PC-3 (cell line): ENCODE results near the gene SSNA1. TPM values are rescaled to one million over a fixed set of nuclear protein-coding genes. Genes with fewer than 3 reads are reported as not detected.

Source experiments
- ATAC-seq: fragments of 200-7000 bp; cut with Tn5 transposase; 2 replicates; pipeline ENCODE4 v1.9.1; 2020; ENCODE audit warnings: mild to moderate bottlenecking, moderate library complexity
- BruUV-seq: library from RNA; stranded (reverse); fragments of 400-500 nt; replicated peaks from 2 replicates; lab custom pipeline; 2021; lab: Mats Ljungman, UMichigan
- CTCF ChIA-PET: fragments of 300-600 bp; sonication (Branson Sonifier 250); formaldehyde crosslinking; loops from one replicate; lab custom pipeline; 2022; ENCODE audit warnings: antibody characterized with exemption; lab: Charles Lee
- POLR2A ChIA-PET: fragments of 300-600 bp; sonication (Branson Sonifier 250); formaldehyde crosslinking; loops from one replicate; lab custom pipeline; 2022; ENCODE audit warnings: antibody characterized with exemption; ENCODE audit not compliant: unreplicated experiment; lab: Charles Lee
- DNase-seq: peaks from one replicate; pipeline ENCODE4 v3.0.0-alpha.2; 2015
- H2AFZ ChIP-seq: fragments of 300-600 bp; sonication (generic); 2 replicates; pipeline ENCODE4 v1.6.0; 2016; ENCODE audit warnings: antibody characterized with exemption, low read length
- H3F3A ChIP-seq: fragments of 300-600 bp; sonication (generic); one replicate; pipeline ENCODE4 v1.6.0; 2017; ENCODE audit warnings: antibody characterized with exemption, low read length, control low read depth, mild to moderate bottlenecking; ENCODE audit not compliant: unreplicated experiment
- H3K27ac ChIP-seq: fragments of 300-600 bp; sonication (generic); 2 replicates; pipeline ENCODE4 v1.5.1; 2016; ENCODE audit warnings: mild to moderate bottlenecking, low read length
- H3K27me3 ChIP-seq: fragments of 300-600 bp; sonication (generic); 2 replicates; pipeline ENCODE4 v1.6.1; 2016; ENCODE audit warnings: low read length, mixed read lengths
- H3K36me3 ChIP-seq: fragments of 300-600 bp; sonication (generic); 2 replicates; pipeline ENCODE4 v1.6.1; 2016; ENCODE audit warnings: low read depth, mixed run types, low read length, mixed read lengths
- H3K4me1 ChIP-seq: fragments of 300-600 bp; sonication (generic); 2 replicates; pipeline ENCODE4 v1.5.1; 2016; ENCODE audit warnings: low read length; ENCODE audit not compliant: insufficient read depth
- H3K4me2 ChIP-seq: fragments of 300-600 bp; sonication (generic); 2 replicates; pipeline ENCODE4 v1.6.0; 2016; ENCODE audit warnings: low read length
- H3K4me3 ChIP-seq: fragments of 300-600 bp; sonication (generic); 2 replicates; pipeline ENCODE4 v1.5.1; 2016; ENCODE audit warnings: mild to moderate bottlenecking, low read length, mixed read lengths
- H3K79me2 ChIP-seq: fragments of 300-600 bp; sonication (generic); 2 replicates; pipeline ENCODE4 v1.6.1; 2017; ENCODE audit warnings: low read length, mixed read lengths
- H3K9ac ChIP-seq: fragments of 300-600 bp; sonication (generic); 2 replicates; pipeline ENCODE4 v1.6.0; 2016; ENCODE audit warnings: mild to moderate bottlenecking, low read length
- H3K9me2 ChIP-seq: fragments of 300-600 bp; sonication (generic); replicated peaks from 2 replicates; pipeline ENCODE4 v1.6.1; 2016; ENCODE audit warnings: mixed run types, low read length, mixed read lengths
- H3K9me3 ChIP-seq: fragments of 300-600 bp; sonication (generic); 2 replicates; pipeline ENCODE4 v1.6.1; 2016; ENCODE audit warnings: low read length, mixed read lengths
- H4K20me1 ChIP-seq: fragments of 300-600 bp; sonication (generic); 2 replicates; pipeline ENCODE4 v1.6.1; 2016; ENCODE audit warnings: low read length, mixed read lengths
- CTCF ChIP-seq: fragments of 300-600 bp; sonication (generic); conservative IDR thresholded peaks from 2 replicates; pipeline ENCODE4 v1.5.1; 2017; ENCODE audit warnings: antibody characterized with exemption, low read depth, mild to moderate bottlenecking, low read length
- EZH2 ChIP-seq: fragments of 300-600 bp; sonication (generic); IDR thresholded peaks from one replicate; pipeline ENCODE4 v1.6.1; 2017; ENCODE audit warnings: antibody characterized with exemption, mild to moderate bottlenecking, low read length; ENCODE audit not compliant: unreplicated experiment
- EZH2phosphoT487 ChIP-seq: fragments of 300-600 bp; sonication (generic); IDR thresholded peaks from 2 replicates; pipeline ENCODE4 v1.6.1; 2018; ENCODE audit warnings: mild to moderate bottlenecking, antibody characterized with exemption, low read length, borderline replicate concordance
- intact Hi-C: fragments of 100-400 bp; cut with micrococcal nuclease; formaldehyde crosslinking; loops from 2 replicates; pipeline ENCODE4 v1.9.0; 2023
- total RNA-seq: library from RNA; depleted of rRNA; stranded (reverse); fragments of >200 nt; gene quantifications from 2 replicates; pipeline ENCODE4 v1.2.3, GENCODE V29; 2014

The SSNA1 gene
- total RNA-seq, 1 experiment from 2014 or later = 123 TPM

- no peaks in the 10 kb centered on the region for H3K79me2 ChIP-seq
- H3K27me3 ChIP-seq = no peaks in the 10 kb centered on the region
- no peak overlapping the region for H2AFZ ChIP-seq
- intact Hi-C loops = no loop called here
- ATAC-seq (no peak), DNase-seq (no peak)
- no TSS peak for BruUV-seq
- no peaks in the 10 kb centered on the region for H3K36me3 ChIP-seq
- no peaks in the 10 kb centered on the region for H4K20me1 ChIP-seq
- H3F3A ChIP-seq = no peaks in the 10 kb centered on the region
- no peak overlapping the region for H3K27ac ChIP-seq
- H3K9me3 ChIP-seq = no peaks in the 10 kb centered on the region
- H3K9me2 ChIP-seq = no peaks in the 10 kb centered on the region
- no peak overlapping the region for H3K9ac ChIP-seq
- H3K4me2 ChIP-seq = no peak overlapping the region
- TF ChIP-seq EZH2phosphoT487 (no peak), CTCF (no peak), EZH2 (no peak)
- no peak overlapping the region for H3K4me3 ChIP-seq
- H3K4me1 ChIP-seq = peaks cover 15% of the 10 kb centered on the region
- CTCF ChIA-PET = no interaction called here
- POLR2A ChIA-PET = no interaction called here
These were observed 43.0 kb downstream of the SSNA1 start for GRCh38 chr9:137231372-137232039.

DNA sequence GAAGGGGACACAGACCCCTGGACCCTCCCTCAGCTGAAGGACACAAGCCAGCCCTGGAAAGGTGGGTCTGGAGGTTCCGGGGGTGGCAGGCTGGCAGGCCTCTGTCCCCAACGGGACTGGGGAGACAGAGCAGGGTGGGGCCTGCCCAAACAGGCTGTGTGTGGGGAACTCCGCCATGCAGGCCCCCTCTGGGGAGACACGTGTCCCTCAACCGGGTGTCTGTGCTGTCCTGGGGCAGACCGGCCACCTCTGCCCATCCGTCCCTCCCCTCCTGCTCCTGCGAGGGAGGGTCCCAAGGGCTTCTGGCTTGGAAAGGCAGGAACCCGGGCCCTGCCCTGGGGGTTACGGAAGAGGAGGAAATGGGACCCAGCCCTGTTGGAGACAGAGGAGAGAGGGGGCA lies 43.6 kb downstream of the SSNA1 start:
- H3K27me3 ChIP-seq = no peaks in the 10 kb centered on the region
- TF ChIP-seq EZH2 (no peak), CTCF (no peak), EZH2phosphoT487 (no peak)
- no peaks in the 10 kb centered on the region for H3K36me3 ChIP-seq
- DNase-seq (no peak), ATAC-seq (no peak)
- no peaks in the 10 kb centered on the region for H3K9me3 ChIP-seq
- H3K27ac ChIP-seq = no peak overlapping the region
- no peak overlapping the region for H3K9ac ChIP-seq
- intact Hi-C loops = no loop called here
- H4K20me1 ChIP-seq = no peaks in the 10 kb centered on the region
- H2AFZ ChIP-seq = no peak overlapping the region
- no peaks in the 10 kb centered on the region for H3K79me2 ChIP-seq
- H3K4me2 ChIP-seq = no peak overlapping the region
- no peaks in the 10 kb centered on the region for H3K9me2 ChIP-seq
- no TSS peak for BruUV-seq
- H3K4me3 ChIP-seq = no peak overlapping the region
- H3K4me1 ChIP-seq = peaks cover 12% of the 10 kb centered on the region
- ChIA-PET POLR2A (no interaction called here), CTCF (no interaction called here)
- H3F3A ChIP-seq = no peaks in the 10 kb centered on the region

DNA sequence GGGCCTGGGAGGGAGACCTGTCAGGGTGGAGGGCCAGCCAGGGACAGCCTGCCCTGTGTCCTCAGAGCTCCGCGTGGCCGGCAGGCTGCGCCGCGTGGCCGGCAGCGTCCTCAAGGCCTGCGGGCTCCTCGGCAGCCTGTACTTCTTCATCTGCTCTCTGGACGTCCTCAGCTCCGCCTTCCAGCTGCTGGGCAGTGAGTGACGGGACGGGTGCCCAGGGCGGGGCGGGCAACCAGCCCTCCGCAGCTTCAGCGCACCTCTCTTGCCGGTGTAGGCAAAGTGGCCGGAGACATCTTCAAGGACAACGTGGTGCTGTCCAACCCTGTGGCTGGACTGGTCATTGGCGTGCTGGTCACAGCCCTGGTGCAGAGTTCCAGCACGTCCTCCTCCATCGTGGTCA lies 44.0 kb downstream of the SSNA1 start:
- 0 out of 2 replicates have a peak, but pooled peaks cover under 1% of the 10 kb centered on the region for H3K79me2 ChIP-seq
- CTCF ChIA-PET = no interaction called here
- no peak for DNase-seq
- no peaks in the 10 kb centered on the region for H3K36me3 ChIP-seq
- no peak overlapping the region for H3K4me2 ChIP-seq
- H3K9me2 ChIP-seq = no peaks in the 10 kb centered on the region
- ATAC-seq = no peak
- peaks cover 12% of the 10 kb centered on the region; the same call in 1 of the 2 replicates for H3K4me1 ChIP-seq
- H4K20me1 ChIP-seq = no peaks in the 10 kb centered on the region
- no peak overlapping the region for H3K4me3 ChIP-seq
- H3K9ac ChIP-seq = no peak overlapping the region
- no peak overlapping the region for H2AFZ ChIP-seq
- no peaks in the 10 kb centered on the region for H3K27me3 ChIP-seq
- no peaks in the 10 kb centered on the region for H3K9me3 ChIP-seq
- POLR2A ChIA-PET = no interaction called here
- no TSS peak for BruUV-seq
- intact Hi-C loops = no loop called here
- H3F3A ChIP-seq = no peaks in the 10 kb centered on the region
- H3K27ac ChIP-seq = no peak overlapping the region
- TF ChIP-seq EZH2 (no peak), CTCF (no peak), EZH2phosphoT487 (no peak)
